Pancreas (tissue), 10 donors: ENCODE measurements around the gene S100A13. TPM values are rescaled to one million over a fixed set of nuclear protein-coding genes. Genes with fewer than 3 reads are reported as not detected.

ENCODE experiments used
- ATAC-seq, 4 donors: fragments of 200-7000 bp; cut with Tn5 transposase; one replicate each; pipeline versions ENCODE4 v1.8.0 to v1.9.1; 2020; ENCODE audit warnings: mild to moderate bottlenecking in 4 of 4, moderate library complexity in 4 of 4
- DNase-seq, 6 donors: peaks; one replicate each; pipeline ENCODE4 v3.0.0-alpha.2; 2020
- FAIRE-seq: peaks from 2 replicates; lab custom pipeline; 2012; peaks lifted over from hg19 to GRCh38; lab: Jason Lieb, UNC
- H3K27ac ChIP-seq, 4 donors: fragments of 200-600 bp; sonication (generic); 1 replicate in 3 of 4; 2 replicates in 1 of 4; pipeline versions ENCODE4 v1.5.0 to v1.8.0; 2020
- H3K27me3 ChIP-seq, 4 donors: fragments of 200-600 bp; one replicate each; pipeline ENCODE4 v1.8.0; 2021
- H3K36me3 ChIP-seq, 3 donors: fragments of 200-600 bp; sonication (generic) in 1 of 3; one replicate each; pipeline versions ENCODE4 v1.5.0 to v1.8.0; 2020 to 2021
- H3K4me1 ChIP-seq, 3 donors: fragments of 200-600 bp; one replicate each; pipeline ENCODE4 v1.8.0; 2021
- H3K4me3 ChIP-seq, 4 donors: fragments of 200-600 bp; sonication (generic) in 2 of 4; one replicate each; pipeline versions ENCODE4 v1.5.0 to v1.8.0; 2020 to 2021
- H3K9me3 ChIP-seq, 4 donors: fragments of 200-600 bp; one replicate each; pipeline ENCODE4 v1.8.0; 2021
- CTCF ChIP-seq, 4 donors: fragments of 200-600 bp; sonication (generic) in 3 of 4; IDR thresholded peaks; one replicate each; pipeline versions ENCODE4 v1.5.0 to v1.8.0; 2021; ENCODE audit warnings: antibody characterized with exemption in 4 of 4
- WGBS, 2 donors: extraction: QIAGEN DNeasy Blood & Tissue Kit; methylation state at CpG; one replicate each; pipeline ENCODE4 v1.1.7; 2013; 5-methylcytosine and 5-hydroxymethylcytosine counted together
- intact Hi-C, 3 donors: fragments of 100-400 bp; cut with DNase I; formaldehyde crosslinking; loops; one replicate each; pipeline versions ENCODE4 v1.11.1 to v1.14.2; 2022
- polyA plus RNA-seq, 2 donors: library from polyadenylated mRNA; stranded (reverse); fragments of 200-250 nt; gene quantifications; one replicate each; pipeline ENCODE4 v1.2.3, GENCODE V29; 2013
- total RNA-seq, 6 donors: library from RNA; stranded (reverse); fragmentation: NEBNext Ultra II Directional in 4 of 6; extraction: Animal tissue kit (Norgen Biotek cat#: 25700) in 4 of 6; gene quantifications; one replicate each; pipeline versions ENCODE4 v1.2.1 to v1.2.4, GENCODE V29; 2021 to 2023
- donor health status: healthy with polysubstance abuse.
- donor health status: DM: no; HTN: no; CAD: no; lungs with moderate emphysema.
- donor health status: DM: no; HTN: no; CAD: no.
- donor health status: control.
- donor health status: control.
- donor health status: Bipolar disorder and iron deficiency.
- donor health status: DM: yes; HTN: yes; CAD: no.
- donor health status: DM: no; HTN: no; CAD: no.
- donor health status: DM: no; HTN: no; CAD: no.
- donor health status: DM: yes; HTN: yes; CAD: no.

S100A13 gene
- total and polyA plus RNA-seq, 8 donors, result 22.0 to 125 (median 39.5) TPM

GRCh38 chr1:153617663-153618062 lies 9.6 kb downstream of the S100A13 start:
- FAIRE-seq (no peak), ATAC-seq (peak; percentile 38 to 77 (median 52)), DNase-seq (peak in 4 of 6 donors; percentile 73 to 90 (median 76))
- no peak overlapping the region for H3K4me3 ChIP-seq
- peak in 3 of 4 donors; percentile 35 to 57 (median 36) for TF ChIP-seq CTCF (IDR thresholded peaks at IDR 0.05)
- peaks cover 0 to 5% (median 0%) of the 10 kb centered on the region in 3 donors for H3K36me3 ChIP-seq
- WGBS, 2 donors, result 8 to 29% methylated on average over 6 of the region's 6 CpGs
- intact Hi-C loops, result no loop called here
- no peaks in the 10 kb centered on the region for H3K27me3 ChIP-seq
- H3K4me1 ChIP-seq, result peaks cover 0 to 2% (median 0%) of the 10 kb centered on the region in 3 donors
- peak overlapping the region in 2 of 4 donors; percentile 63 to 67 for H3K27ac ChIP-seq
- H3K9me3 ChIP-seq, result no peaks in the 10 kb centered on the region

- ATAC-seq (no peak), FAIRE-seq (no peak), DNase-seq (peak in 1 of 6 donors; percentile 49)
- no peaks in the 10 kb centered on the region for H3K27me3 ChIP-seq
- peak overlapping the region in 2 of 4 donors; percentile 63 to 67 for H3K27ac ChIP-seq
- H3K9me3 ChIP-seq, result no peaks in the 10 kb centered on the region
- no peak for TF ChIP-seq CTCF (IDR thresholded peaks at IDR 0.05)
- 71 to 79% methylated on average over 5 of the region's 5 CpGs for WGBS, 2 donors
- H3K4me3 ChIP-seq, result no peak overlapping the region
- H3K36me3 ChIP-seq, result no peaks in the 10 kb centered on the region
- intact Hi-C loops, result no loop called here
- H3K4me1 ChIP-seq, result peaks cover 0 to 2% (median 0%) of the 10 kb centered on the region in 3 donors
Observed at GRCh38 chr1:153616917-153617311, 10.4 kb downstream of the S100A13 start.

GRCh38 chr1:153616144-153616916 lies 11.0 kb downstream of the S100A13 start, which contains the start of gene S100A14:
Gene S100A14, minus strand, starts transcription at chr1:153616325. Its CDS starts 467 bp downstream, at chr1:153615858.
- Histone ChIP-seq H3K27ac (peak within 1 kb of the TSS in 3 of 4 donors; percentile 49 to 67 (median 63)), H3K27me3 (no peaks in the 10 kb centered on the region), H3K4me1 (peaks cover 0 to 2% (median 0%) of the 10 kb centered on the region in 3 donors), H3K9me3 (no peaks in the 10 kb centered on the region), H3K4me3 (no peak within 1 kb of the TSS), H3K36me3 (no peaks in the 10 kb centered on the region)
- no peak for FAIRE-seq
- WGBS, 2 donors, result 61 to 68% methylated on average over 10 of the region's 10 CpGs
- peak; percentile 57 to 73 (median 66) for ATAC-seq
- intact Hi-C loops, result no loop called here
- peak; percentile 54 to 86 (median 71) for DNase-seq
- no peak for TF ChIP-seq CTCF (IDR thresholded peaks at IDR 0.05)

GRCh38 chr1:153615406-153615805 lies 11.9 kb downstream of the S100A13 start:
- ATAC-seq, result no peak
- no peak for FAIRE-seq
- TF ChIP-seq CTCF (IDR thresholded peaks at IDR 0.05), result no peak
- no peaks in the 10 kb centered on the region for H3K27me3 ChIP-seq
- intact Hi-C loops, result no loop called here
- WGBS, 2 donors, result 74 to 86% methylated on average over 1 to 2 of the region's 2 CpGs
- no peaks in the 10 kb centered on the region for H3K9me3 ChIP-seq
- no peak for DNase-seq
- no peak overlapping the region for H3K4me3 ChIP-seq
- H3K27ac ChIP-seq, result peak overlapping the region in 2 of 4 donors; percentile 63 to 67
- peaks cover 0 to 2% (median 0%) of the 10 kb centered on the region in 3 donors for H3K4me1 ChIP-seq
- H3K36me3 ChIP-seq, result no peaks in the 10 kb centered on the region

GRCh38 chr1:153614906-153615305 lies 12.4 kb downstream of the S100A13 start:
- 88 to 91% methylated on average over 7 of the region's 7 CpGs for WGBS, 2 donors
- ATAC-seq (no peak), DNase-seq (no peak), FAIRE-seq (no peak)
- Histone ChIP-seq H3K9me3 (no peaks in the 10 kb centered on the region), H3K4me1 (peaks cover 0 to 2% (median 0%) of the 10 kb centered on the region in 3 donors), H3K36me3 (no peaks in the 10 kb centered on the region), H3K4me3 (no peak overlapping the region), H3K27ac (no peak overlapping the region), H3K27me3 (no peaks in the 10 kb centered on the region)
- intact Hi-C loops, result no loop called here
- TF ChIP-seq CTCF (IDR thresholded peaks at IDR 0.05), result no peak
